GM13977 (cell line): ENCODE measurements around the gene UBAC2.

Experiments
- DNase-seq: peaks from one replicate; pipeline ENCODE4 v3.0.0; 2012; ENCODE audit warnings: low spot score
- CTCF ChIP-seq: IDR thresholded peaks from 2 replicates; pipeline ENCODE4 v1.5.1; 2012; ENCODE audit warnings: mild to moderate bottlenecking, control low read depth; ENCODE audit not compliant: insufficient read depth; ENCODE audit errors: extremely low read depth, missing control alignments
- in situ Hi-C: fragments of 300-500 bp; cut with MboI; formaldehyde crosslinking; loops from one replicate; pipeline ENCODE4 v1.12.0; 2022; ENCODE audit warnings: low sequenced_read_pairs, low pct_unique_long_range_greater_than_20kb, mixed read lengths, inconsistent platforms; ENCODE audit not compliant: unreplicated experiment

The UBAC2 gene

GRCh38 chr13:99297331-99297730, 96.7 kb downstream of the UBAC2 start:
- in situ Hi-C loops: loop anchor here (25.0 kb wide), 1 partner anchor 90 kb away; no protein-coding TSS in a partner anchor
- no peak for DNase-seq
- no peak for TF ChIP-seq CTCF

GRCh38 chr13:99298056-99298455, 97.4 kb downstream of the UBAC2 start:
- in situ Hi-C loops: loop anchor here (25.0 kb wide), 1 partner anchor 89 kb away; no protein-coding TSS in a partner anchor
- DNase-seq: no peak
- TF ChIP-seq CTCF: no peak

GRCh38 chr13:99299256-99299919, 98.7 kb downstream of the UBAC2 start:
- in situ Hi-C loops: loop anchor here (25.0 kb wide), 1 partner anchor 88 kb away; no protein-coding TSS in a partner anchor
- no peak for TF ChIP-seq CTCF
- DNase-seq: no peak

GRCh38 chr13:99299920-99300341, 99.3 kb downstream of the UBAC2 start:
- DNase-seq: no peak
- in situ Hi-C loops: loop anchor here (25.0 kb wide), 1 partner anchor 87 kb away; no protein-coding TSS in a partner anchor
- TF ChIP-seq CTCF: no peak

GRCh38 chr13:99301056-99301838, 100.6 kb downstream of the UBAC2 start:
- in situ Hi-C loops: no loop called here
- DNase-seq: no peak
- no peak for TF ChIP-seq CTCF

GRCh38 chr13:99301913-99302636, 101.4 kb downstream of the UBAC2 start:
- no peak for TF ChIP-seq CTCF
- in situ Hi-C loops: no loop called here
- DNase-seq: no peak
